GM12875 (cell line): Measurements from ENCODE around the gene ZSWIM3.

Experiments used
- H3K4me3 ChIP-seq: one replicate; pipeline ENCODE4 v1.5.1; 2011; ENCODE audit warnings: low read depth, low read length, control low read depth
- CTCF ChIP-seq: IDR thresholded peaks from 2 replicates; pipeline ENCODE4 v1.5.1; 2011; ENCODE audit warnings: low read depth, mild to moderate bottlenecking, control low read depth, inconsistent platforms, low read length, moderate library complexity, borderline replicate concordance; ENCODE audit not compliant: insufficient read depth

ZSWIM3 gene

GRCh38 chr20:45857114-45857881, at the start of gene ZSWIM3, which contains the start of gene ACOT8:
Gene ZSWIM3 (plus strand): TSS chr20:45857614. CDS start chr20:45857826, 212 bp downstream.
Gene ACOT8 (minus strand): TSS chr20:45857392. CDS start chr20:45857315, 77 bp downstream.
- TF ChIP-seq CTCF: no peak
- peak within 1 kb of the TSS; percentile 62 for H3K4me3 ChIP-seq

GRCh38 chr20:45810191-45810970, 47.0 kb upstream of the ZSWIM3 start:
- no peak for TF ChIP-seq CTCF
- H3K4me3 ChIP-seq: no peak overlapping the region

- no peak for TF ChIP-seq CTCF
- peak within 1 kb of the TSS; percentile 68 for H3K4me3 ChIP-seq
These were observed 45.0 kb upstream of the ZSWIM3 start, which contains the start of gene UBE2C for GRCh38 chr20:45812157-45813005. Gene UBE2C (plus strand): TSS chr20:45812644. CDS start chr20:45812696, 52 bp downstream.

- H3K4me3 ChIP-seq: peak overlapping the region; percentile 68
- TF ChIP-seq CTCF: no peak
These were observed 44.4 kb upstream of the ZSWIM3 start for GRCh38 chr20:45813006-45813340.

- H3K4me3 ChIP-seq: peak overlapping the region; percentile 68
- TF ChIP-seq CTCF: no peak
These were observed 43.9 kb upstream of the ZSWIM3 start for GRCh38 chr20:45813489-45813888.

GRCh38 chr20:45814314-45814713, 43.1 kb upstream of the ZSWIM3 start:
- H3K4me3 ChIP-seq: no peak overlapping the region
- TF ChIP-seq CTCF: no peak
